Esophagus squamous epithelium (tissue), 4 donors: Measurements from ENCODE around the gene RYR1.

Source experiments
- CTCF ChIP-seq, 6 experiments: fragments of 450-650 bp in 4 of 6; fragments of 200-600 bp in 2 of 6; sonication (generic) in 2 of 6; IDR thresholded peaks; one replicate each; pipeline ENCODE4 v1.5.1; 2016 to 2019; ENCODE audit warnings: antibody characterized with exemption in 6 of 6, mild to moderate bottlenecking in 4 of 6, moderate library complexity in 4 of 6
- POLR2A ChIP-seq, 4 donors: fragments of 450-650 bp; IDR thresholded peaks; one replicate each; pipeline ENCODE4 v1.6.1; 2017; ENCODE audit warnings: antibody characterized with exemption in 4 of 4, mild to moderate bottlenecking in 4 of 4, moderate library complexity in 3 of 4

- TF ChIP-seq CTCF (IDR thresholded peaks at IDR 0.05) (no peak), POLR2A (IDR thresholded peaks at IDR 0.05) (no peak)
Measured at GRCh38 chr19:38421856-38422255, 11.6 kb upstream of the RYR1 start.
